Activated CD8-positive, alpha-beta memory T cell treated with anti-CD3 and anti-CD28 coated beads for 4 hours (primary cell): ENCODE data around the gene MAPK4.
"Not testable (repeated sequence)": the region's sequence is repeated elsewhere in the genome, so short reads cannot be mapped to it uniquely, and the experiment has no call there.

Source experiments
- DNase-seq, 2 donors: peaks; one replicate each; pipeline ENCODE4 v3.0.0-alpha.2; 2020; ENCODE audit warnings: low read depth in 2 of 2

The MAPK4 gene

DNA sequence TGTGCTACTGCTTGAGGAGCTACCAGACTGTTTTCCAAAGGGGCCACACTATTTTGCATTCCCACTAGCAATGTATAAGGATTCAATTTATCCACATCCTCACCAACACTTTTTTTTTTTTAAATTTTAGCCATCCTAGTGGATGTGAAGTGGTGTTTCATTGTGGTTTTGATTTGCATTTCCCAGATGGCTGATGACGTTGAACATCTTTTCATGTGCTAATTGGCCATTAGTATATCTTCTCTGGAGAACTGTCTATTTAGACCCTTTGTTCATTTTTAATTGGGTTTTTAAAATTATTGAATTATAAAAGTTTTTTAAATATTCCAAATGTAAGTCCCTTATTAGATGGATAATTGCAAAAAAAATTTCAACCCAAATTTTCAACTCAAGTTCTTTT is 121.1 kb downstream of the MAPK4 start:
- no peak for DNase-seq

DNA sequence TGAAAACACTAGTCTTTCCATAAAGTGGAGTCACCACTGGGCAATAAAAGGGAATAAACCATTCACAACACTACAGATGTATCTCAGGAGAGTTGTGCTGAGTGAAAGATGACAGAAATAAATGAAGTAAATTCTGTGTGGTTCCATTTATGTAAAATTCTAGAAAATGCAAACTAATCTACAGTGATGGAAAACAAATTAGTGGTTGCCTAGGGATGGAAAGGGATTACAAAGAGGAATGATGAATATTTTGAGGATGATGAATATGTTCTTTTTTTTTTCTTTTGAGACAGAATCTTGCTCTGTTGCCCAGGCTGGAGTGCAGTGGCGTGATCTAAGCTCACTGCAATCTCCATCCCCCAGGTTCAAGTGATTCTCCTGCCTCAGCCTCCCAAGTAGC is 123.0 kb downstream of the MAPK4 start:
- DNase-seq = no peak

DNA sequence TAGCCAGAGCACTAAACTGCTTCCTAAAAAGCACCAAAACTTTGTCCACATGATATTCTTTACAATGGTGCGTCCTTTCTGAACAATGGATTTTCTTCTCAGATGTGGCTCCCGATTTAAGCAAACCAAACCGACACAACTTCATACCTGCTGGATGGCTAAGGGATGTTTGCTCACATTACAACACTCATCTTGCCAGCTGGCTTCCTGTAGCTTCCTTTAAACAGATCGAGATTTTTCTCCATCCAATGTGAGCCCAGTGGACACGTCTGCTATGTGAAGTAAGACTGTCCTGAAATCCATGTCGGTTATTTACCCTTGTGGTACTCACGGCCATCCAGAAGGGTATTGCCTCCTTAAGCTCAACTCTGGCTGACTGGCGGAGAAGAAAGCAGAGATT is 126.5 kb downstream of the MAPK4 start:
- DNase-seq = no peak

DNA sequence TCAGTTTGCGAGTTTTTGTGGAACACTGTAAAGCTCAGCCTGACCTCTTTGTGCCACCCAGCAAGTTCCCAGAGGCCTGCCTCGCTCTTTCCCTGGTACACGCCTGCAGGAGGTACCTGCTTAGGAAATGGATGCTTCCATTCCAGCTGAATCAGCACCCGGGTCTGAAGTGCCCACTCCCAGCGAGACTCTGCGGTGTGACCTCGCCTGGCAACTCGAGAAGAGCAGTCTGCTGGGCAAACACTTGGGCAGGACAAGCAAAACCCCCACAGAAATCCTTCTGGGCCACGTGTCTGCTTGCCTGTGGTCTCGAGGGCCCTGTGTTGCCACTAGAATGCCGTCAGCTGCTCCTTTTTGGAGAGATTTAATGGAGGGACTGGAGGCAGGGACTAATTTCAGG is 127.6 kb downstream of the MAPK4 start:
- DNase-seq = no peak

DNA sequence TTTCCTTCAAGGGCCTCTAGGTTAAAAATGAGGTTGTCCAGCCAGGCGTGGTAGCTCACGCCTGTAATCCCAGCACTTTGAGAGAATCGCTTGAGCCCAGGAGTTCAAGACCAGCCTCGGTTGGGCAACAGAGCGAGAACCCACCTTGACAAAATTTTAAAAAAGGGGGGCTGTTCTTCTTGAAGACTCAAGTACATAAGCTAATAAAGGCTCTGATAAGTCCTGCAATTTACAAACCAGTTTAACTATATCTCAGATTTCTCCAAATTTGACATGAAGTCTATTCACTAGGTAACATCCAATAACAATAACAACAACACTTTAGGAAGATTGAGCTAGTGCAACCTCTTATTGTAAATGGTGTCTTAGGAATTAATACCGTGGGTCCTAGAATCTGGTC is 129.7 kb downstream of the MAPK4 start:
- no peak for DNase-seq

DNA sequence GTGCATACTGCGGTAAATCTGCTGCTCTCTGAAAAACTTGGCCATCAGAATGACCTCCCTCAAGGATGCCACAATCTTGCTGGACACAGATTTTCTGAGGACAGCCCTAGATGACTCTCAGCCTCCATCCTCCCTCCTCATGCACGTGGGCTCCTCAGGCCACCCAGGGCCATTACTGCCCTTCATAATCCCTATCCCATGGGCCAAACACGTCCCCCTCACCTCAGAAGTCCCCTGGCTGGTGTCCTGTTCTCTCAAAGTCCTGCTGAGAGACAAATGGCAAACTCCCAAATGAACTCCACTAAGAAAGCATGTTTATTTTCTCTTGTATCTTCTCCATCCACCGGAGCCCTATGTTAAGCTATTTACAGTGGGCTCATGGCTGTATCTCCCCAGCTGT is 134.3 kb downstream of the MAPK4 start:
- DNase-seq = no peak

- DNase-seq = no peak
These were observed 135.7 kb downstream of the MAPK4 start for GRCh38 chr18:50695431-50696176.

GRCh38 chr18:50696436-50696835 is 136.5 kb downstream of the MAPK4 start:
- DNase-seq = no peak

DNA sequence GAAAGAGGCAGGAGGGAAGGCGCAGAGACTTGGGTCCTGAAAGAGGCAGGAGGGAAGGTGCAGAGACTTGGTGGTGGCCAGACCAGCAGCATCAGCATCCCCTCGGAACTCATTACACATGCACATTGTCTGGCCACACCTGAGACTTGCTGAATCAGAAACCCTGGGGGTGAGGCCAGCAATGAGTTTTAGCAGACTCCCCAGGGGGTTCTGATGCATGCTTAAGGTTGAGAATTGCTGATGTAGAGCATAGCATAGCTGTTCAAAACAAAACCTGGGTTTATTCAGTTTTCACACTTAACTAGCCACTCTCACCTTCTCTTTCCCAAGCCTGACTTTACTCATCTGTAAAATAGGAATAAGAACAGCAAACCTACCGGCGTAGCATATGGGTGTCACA is 137.0 kb downstream of the MAPK4 start:
- no peak for DNase-seq

GRCh38 chr18:50697509-50697908 is 137.6 kb downstream of the MAPK4 start:
- DNase-seq = no peak

DNA sequence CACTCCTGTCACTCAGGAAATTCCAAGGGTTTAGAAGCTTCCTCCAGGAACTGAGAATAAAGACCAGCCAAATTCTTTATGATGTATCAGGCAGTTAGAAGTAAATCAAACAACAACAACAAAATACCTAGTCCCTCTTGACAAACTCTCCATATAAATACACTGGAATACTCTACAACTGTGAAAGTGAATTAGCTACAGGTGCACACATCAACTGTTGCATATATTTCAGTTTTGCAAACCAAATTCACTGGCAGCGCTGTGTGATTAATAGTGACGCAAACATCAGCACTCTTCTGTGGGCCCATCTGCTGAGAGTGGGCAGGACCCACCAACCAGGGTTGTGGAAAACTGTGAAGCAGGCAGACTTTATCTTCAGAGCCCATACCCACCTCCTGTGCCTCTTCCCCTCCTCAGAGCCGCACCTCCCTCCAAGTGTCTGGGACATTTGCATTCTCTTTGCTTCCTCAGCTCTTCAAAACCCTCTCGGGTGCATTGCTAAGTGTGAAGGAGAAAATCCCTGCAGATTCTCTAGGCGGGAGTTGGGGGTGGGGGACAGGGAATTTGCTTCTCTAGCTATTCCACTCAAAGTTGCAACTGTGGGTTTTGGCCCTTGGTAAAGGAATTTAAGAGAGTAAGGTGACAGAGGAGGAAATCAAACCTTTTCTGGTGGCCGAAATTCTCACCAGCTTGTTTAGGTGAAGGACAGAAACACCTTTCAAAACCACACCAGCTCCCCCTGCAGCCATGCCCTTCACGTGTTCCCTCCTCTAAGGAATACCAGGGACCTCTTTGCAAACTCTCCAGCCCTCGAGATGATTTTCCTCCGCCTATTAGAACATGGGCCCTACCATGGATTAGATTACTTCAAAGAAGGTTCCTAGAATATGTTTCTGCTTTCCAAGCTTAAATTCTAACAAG is 140.6 kb downstream of the MAPK4 start:
- DNase-seq = no peak

- DNase-seq = no peak
These were observed 144.6 kb downstream of the MAPK4 start for GRCh38 chr18:50704357-50704940.

DNA sequence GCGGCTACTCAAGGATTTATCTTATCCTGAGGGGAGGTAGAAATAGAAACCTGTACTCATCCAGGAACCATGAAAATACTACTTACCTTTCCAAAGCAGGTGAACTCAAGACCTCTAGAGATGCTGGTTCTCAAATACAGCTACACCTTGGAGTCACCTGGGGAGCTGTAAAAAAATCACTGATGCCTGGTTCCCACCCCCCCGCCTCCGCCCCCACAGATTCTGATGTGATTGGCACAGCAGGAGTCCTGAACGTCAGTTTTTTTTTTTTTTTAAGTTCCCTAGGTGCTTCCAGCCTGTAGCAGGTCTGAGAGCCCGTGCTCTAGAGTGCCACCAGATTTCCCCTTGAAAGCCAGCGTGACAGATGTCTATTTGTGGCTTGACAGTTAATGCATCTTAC is 146.3 kb downstream of the MAPK4 start:
- DNase-seq = no peak

DNA sequence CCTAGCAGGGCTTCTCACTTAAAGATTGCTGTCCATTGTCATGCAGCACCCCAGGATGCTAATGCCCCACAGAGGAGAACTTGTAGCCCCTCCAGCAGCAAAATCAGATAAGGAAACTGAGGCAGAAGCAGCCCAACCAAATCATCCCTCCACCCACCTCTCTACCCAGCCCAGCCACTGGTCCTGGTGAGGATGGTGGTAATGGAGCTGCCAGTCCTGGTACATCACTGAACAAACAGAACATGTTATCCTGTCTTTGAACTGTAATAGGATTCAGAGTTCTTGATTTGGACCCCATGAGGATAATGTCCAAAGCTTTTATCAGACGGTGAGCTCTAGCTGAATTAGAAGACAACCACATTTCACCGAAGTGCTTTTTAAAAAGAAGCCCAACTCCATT is 146.8 kb downstream of the MAPK4 start:
- no peak for DNase-seq

DNA sequence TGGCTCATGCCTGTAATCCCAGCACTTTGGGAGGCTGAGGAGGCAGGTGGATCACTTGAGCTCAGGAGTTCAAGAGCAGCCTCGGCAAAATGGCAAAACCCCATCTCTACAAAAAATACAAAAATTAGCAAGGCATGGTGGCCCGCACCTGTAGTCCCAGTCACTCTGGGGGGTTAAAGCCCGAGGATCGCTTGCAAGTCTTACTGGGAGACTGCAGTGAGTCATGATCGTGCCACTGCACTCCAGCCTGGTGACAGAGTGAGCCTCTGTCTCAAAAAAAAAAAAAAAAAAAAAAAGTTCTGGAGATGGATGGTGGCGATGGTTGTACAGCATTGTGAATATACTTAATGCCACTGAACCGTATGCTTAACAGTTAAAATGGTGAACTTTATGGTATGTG is 147.4 kb downstream of the MAPK4 start:
- DNase-seq = not testable (repeated sequence)

GRCh38 chr18:50707855-50708469 is 148.1 kb downstream of the MAPK4 start:
- no peak for DNase-seq

DNA sequence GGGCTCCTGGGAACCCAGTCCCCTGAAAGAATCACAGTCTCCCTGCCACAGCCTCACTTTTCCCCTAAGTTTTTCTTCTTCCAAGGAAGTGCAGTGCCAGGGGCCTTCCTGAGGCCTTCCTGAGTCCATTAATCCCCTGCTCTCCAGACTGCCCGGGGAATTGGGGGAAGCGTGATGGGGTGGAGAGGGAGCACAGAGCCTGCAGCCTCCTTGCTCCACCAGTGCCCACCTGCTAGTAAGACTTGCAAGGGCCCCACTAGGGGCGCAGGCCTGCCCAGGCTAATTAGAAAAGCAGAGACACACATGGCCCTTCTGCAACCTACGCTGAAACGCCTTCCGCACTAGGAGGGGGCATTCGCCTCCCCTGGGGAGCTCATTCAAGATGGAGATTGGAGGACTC is 149.3 kb downstream of the MAPK4 start:
- DNase-seq = no peak

DNA sequence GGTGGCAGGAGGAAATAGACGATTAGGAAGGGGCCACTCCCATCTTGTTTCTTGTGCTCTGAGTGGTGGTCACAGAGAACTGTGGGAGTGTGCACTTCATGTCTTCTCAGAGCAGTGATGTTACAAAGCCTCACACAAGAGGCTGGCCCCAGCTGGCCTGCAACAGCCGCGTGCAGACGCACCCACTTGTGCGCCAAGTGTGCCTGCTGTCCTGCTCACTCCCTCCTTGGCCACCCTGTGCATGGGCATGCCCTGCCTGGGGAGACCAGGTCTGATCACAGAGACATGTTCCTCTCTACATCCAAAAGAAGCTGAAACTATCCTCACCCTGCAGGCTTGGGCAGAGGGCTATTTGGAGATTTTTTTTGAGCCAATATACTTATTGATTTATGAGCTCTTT is 151.5 kb downstream of the MAPK4 start:
- no peak for DNase-seq

GRCh38 chr18:50715919-50716318 is 156.0 kb downstream of the MAPK4 start:
- no peak for DNase-seq

DNA sequence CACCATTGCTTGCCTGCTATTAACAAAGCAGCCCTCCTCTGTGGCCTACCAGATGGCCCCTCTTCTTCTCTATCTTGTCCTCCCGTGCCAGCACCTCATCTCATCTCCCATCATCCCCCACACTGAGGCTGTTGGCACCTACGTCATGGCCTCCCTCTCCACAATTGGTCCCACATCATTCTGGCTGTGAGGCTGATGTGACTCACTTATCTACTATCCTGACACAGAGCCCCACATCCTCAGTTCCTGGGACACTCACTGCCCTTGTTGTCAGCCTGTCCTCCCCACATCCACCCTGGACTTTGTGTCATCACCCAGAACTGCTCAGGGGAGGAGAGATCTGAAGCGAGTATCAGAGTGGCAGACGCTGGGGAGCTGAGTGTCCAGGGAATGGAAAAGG is 157.0 kb downstream of the MAPK4 start:
- no peak for DNase-seq

DNA sequence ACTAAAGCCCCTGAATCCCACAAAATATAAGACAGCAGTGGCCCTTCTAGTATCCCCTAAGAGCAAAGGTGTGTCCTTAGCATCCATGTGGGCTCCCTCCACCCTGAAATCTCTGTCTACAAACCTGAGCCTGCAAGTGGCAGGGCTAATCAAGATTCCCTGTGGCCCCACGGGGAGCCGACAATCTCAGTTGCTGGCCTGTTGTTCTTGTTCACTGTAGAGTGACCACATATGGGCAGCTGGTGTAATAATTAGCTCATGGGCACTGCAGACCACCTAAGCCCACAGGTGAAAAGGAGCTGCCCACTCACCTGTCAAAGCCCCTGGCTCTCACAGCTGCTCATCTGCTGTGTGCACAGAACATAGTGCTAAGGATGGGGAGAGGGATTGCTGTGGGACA is 157.7 kb downstream of the MAPK4 start:
- no peak for DNase-seq
